ENCODE data around the gene CACNA1D. TPM values are rescaled to one million over a fixed set of nuclear protein-coding genes. Genes with fewer than 3 reads are reported as not detected.

CACNA1D gene
- total and polyA plus RNA-seq, 2 donors (not counting 3 experiments of a cell fraction or from before 2014, with no cell fraction given), result 0.06 TPM; not detected in 1

DNA sequence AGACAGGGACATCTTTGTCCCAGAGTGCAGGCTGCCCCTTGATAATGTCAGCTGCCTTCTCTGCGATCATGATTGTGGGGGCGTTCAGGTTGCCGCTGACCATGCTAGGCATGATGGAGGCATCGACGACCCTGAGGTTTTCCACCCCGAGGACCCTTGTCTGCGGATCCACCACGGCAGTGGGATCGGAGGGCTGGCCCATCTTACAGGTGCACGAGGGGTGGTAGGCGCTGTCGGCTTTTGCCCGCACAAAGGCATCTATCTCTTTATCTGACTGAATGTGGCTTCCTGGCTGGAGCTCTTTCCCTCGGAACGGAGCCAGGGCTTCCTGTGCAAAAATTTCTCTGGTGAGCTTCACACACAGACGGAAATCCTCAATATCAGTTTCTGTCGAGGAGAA, 323.4 kb downstream of the CACNA1D start:
- no peaks in the 10 kb centered on the region for H4K20me1 ChIP-seq (replicated peaks; ENCODE audit: control insufficient read depth, extremely low read depth, insufficient read depth, low read length)
- no peaks in the 10 kb centered on the region for H3K4me1 ChIP-seq (ENCODE audit: control insufficient read depth, extremely low read depth, insufficient read depth, low read length)
- BruUV-seq (replicated peaks), result no TSS peak
- ChIA-PET CTCF (no interaction called here), POLR2A (no interaction called here)
- TF ChIP-seq MYC (IDR thresholded peaks at IDR 0.05; ENCODE audit: low read depth, low read length) (no peak), EZH2 (IDR thresholded peaks at IDR 0.05; ENCODE audit: borderline replicate concordance, low read depth, low read length, severe bottlenecking) (no peak), POLR2AphosphoS5 (IDR thresholded peaks at IDR 0.05; ENCODE audit: insufficient read depth, low read depth, low read length) (no peak), JUN (IDR thresholded peaks at IDR 0.05; ENCODE audit: borderline replicate concordance, insufficient read depth, insufficient read length, low read depth) (no peak), GATA2 (IDR thresholded peaks at IDR 0.05; ENCODE audit: insufficient read depth, insufficient read length, low read depth, low read length) (no peak), FOS (IDR thresholded peaks at IDR 0.05; ENCODE audit: borderline replicate concordance, insufficient read depth, low read length) (no peak), POLR2A (IDR thresholded peaks at IDR 0.05; ENCODE audit: low read depth, low read length) (no peak)
- TF ChIP-seq, protein P1, sequence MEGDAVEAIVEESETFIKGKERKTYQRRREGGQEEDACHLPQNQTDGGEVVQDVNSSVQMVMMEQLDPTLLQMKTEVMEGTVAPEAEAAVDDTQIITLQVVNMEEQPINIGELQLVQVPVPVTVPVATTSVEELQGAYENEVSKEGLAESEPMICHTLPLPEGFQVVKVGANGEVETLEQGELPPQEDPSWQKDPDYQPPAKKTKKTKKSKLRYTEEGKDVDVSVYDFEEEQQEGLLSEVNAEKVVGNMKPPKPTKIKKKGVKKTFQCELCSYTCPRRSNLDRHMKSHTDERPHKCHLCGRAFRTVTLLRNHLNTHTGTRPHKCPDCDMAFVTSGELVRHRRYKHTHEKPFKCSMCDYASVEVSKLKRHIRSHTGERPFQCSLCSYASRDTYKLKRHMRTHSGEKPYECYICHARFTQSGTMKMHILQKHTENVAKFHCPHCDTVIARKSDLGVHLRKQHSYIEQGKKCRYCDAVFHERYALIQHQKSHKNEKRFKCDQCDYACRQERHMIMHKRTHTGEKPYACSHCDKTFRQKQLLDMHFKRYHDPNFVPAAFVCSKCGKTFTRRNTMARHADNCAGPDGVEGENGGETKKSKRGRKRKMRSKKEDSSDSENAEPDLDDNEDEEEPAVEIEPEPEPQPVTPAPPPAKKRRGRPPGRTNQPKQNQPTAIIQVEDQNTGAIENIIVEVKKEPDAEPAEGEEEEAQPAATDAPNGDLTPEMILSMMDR (IDR thresholded peaks at IDR 0.05; ENCODE audit: extremely low read depth in 1 of 2, insufficient read depth in 1 of 2, low read depth in 1 of 2, low read length in 2 of 2), result no peak
- TF ChIP-seq, protein P2, sequence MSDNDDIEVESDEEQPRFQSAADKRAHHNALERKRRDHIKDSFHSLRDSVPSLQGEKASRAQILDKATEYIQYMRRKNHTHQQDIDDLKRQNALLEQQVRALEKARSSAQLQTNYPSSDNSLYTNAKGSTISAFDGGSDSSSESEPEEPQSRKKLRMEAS (IDR thresholded peaks at IDR 0.05; ENCODE audit: insufficient read depth, insufficient read length), result no peak
- H3K79me2 ChIP-seq (ENCODE audit: control insufficient read depth, insufficient read depth, low read length), result no peaks in the 10 kb centered on the region
- no peak overlapping the region for H3K9ac ChIP-seq (replicated peaks; ENCODE audit: extremely low read depth, insufficient read depth, low read length)
- dilution Hi-C loops (cut with MboI; ENCODE audit: extremely low pct_ligation_motif_present, low sequenced_read_pairs) (no loop called here), intact Hi-C loops (cut with micrococcal nuclease) (no loop called here)
- H3K9me3 ChIP-seq (replicated peaks; ENCODE audit: control insufficient read depth, insufficient read depth, low read length), result no peaks in the 10 kb centered on the region
- no peak overlapping the region for H2AFZ ChIP-seq (ENCODE audit: low read depth, low read length)
- no peak overlapping the region for H3K4me3 ChIP-seq (replicated peaks in 1 of 3; ENCODE audit: insufficient read depth in 1 of 3, low read depth in 1 of 3, low read length in 3 of 3)
- H3K27ac ChIP-seq (ENCODE audit: insufficient read depth, low read depth, low read length), result no peak overlapping the region
- H3K27me3 ChIP-seq (ENCODE audit: control insufficient read depth in 2 of 2, insufficient read depth in 2 of 2, low read length in 2 of 2), result no peaks in the 10 kb centered on the region
- no peak for FAIRE-seq
- H3K4me2 ChIP-seq (ENCODE audit: insufficient read depth, low read length), result no peak overlapping the region
- no peaks in the 10 kb centered on the region for H3K9me1 ChIP-seq (replicated peaks; ENCODE audit: control insufficient read depth, extremely low read depth, insufficient read depth, low read length)
- DNase-seq (ENCODE audit: low read depth, low spot score), result no peak
- H3K36me3 ChIP-seq (ENCODE audit: control insufficient read depth in 2 of 2, extremely low read depth in 1 of 2, insufficient read depth in 2 of 2, low read length in 2 of 2), result no peaks in the 10 kb centered on the region
